SK-N-SH (cell line): ENCODE measurements around the gene CAPN11. TPM values are rescaled to one million over a fixed set of nuclear protein-coding genes. Genes with fewer than 3 reads are reported as not detected.
"Not testable (repeated sequence)": the region's sequence is repeated elsewhere in the genome, so short reads cannot be mapped to it uniquely, and the experiment has no call there.

Experiments used
- CTCF ChIA-PET: fragments of 300-600, 350-600 bp; formaldehyde crosslinking; extraction: SDS; loops from one replicate; lab custom pipeline; 2021; lab: Yijun Ruan, JAX
- POLR2A ChIA-PET: fragments of 350-600 bp; sonication (Branson Sonifier 250); formaldehyde crosslinking; extraction: SDS; loops from one replicate; lab custom pipeline; 2020; ENCODE audit warnings: antibody characterized with exemption, inconsistent platforms; lab: Yijun Ruan, JAX
- DNase-seq: peaks from one replicate; pipeline ENCODE4 v3.0.0; 2012
- H2AFZ ChIP-seq: fragments of 200-600 bp; sonication (generic); 2 replicates; pipeline ENCODE4 v1.8.1; 2016; ENCODE audit warnings: antibody characterized with exemption, mild to moderate bottlenecking, low read depth
- H3F3A ChIP-seq: fragments of 200-600 bp; sonication (generic); replicated peaks from 2 replicates; pipeline ENCODE3; 2016; ENCODE audit warnings: antibody characterized with exemption, mild to moderate bottlenecking; ENCODE audit not compliant: insufficient read depth
- H3K27ac ChIP-seq, 2 experiments: fragments of 200-500 bp in 1 of 2; fragments of 200-600 bp in 1 of 2; sonication (Bioruptor generic) in 1 of 2; sonication (generic), shearing (Covaris generic) in 1 of 2; 2 replicates each; pipeline versions ENCODE4 v1.5.1 to v1.6.1; 2014 to 2016; ENCODE audit warnings: low read depth in 2 of 2, inconsistent platforms in 1 of 2, low read length in 1 of 2, mild to moderate bottlenecking in 1 of 2, mixed read lengths in 1 of 2
- H3K27me3 ChIP-seq: fragments of 200-600 bp; sonication (generic), shearing (Covaris generic); 2 replicates; pipeline ENCODE4 v1.6.1; 2016; ENCODE audit warnings: mixed run types; ENCODE audit not compliant: insufficient read depth
- H3K36me3 ChIP-seq, 2 experiments: fragments of 200-500 bp in 1 of 2; fragments of 200-600 bp in 1 of 2; sonication (Bioruptor generic) in 1 of 2; sonication (generic) in 1 of 2; replicated peaks in 1 of 2; 2 replicates each; pipeline versions ENCODE3 to v1.5.1; 2014 to 2016; ENCODE audit warnings: low read length in 1 of 2, mild to moderate bottlenecking in 1 of 2; ENCODE audit not compliant: insufficient read depth in 2 of 2, control insufficient read depth in 1 of 2
- H3K4me1 ChIP-seq, 2 experiments: fragments of 200-500 bp in 1 of 2; fragments of 200-600 bp in 1 of 2; sonication (Bioruptor generic) in 1 of 2; sonication (generic), shearing (Covaris generic) in 1 of 2; 2 replicates each; pipeline versions ENCODE4 v1.5.1 to v1.6.1; 2014 to 2016; ENCODE audit warnings: low read depth in 1 of 2, low read length in 1 of 2, mixed run types in 1 of 2; ENCODE audit not compliant: insufficient read depth in 2 of 2, control insufficient read depth in 1 of 2
- H3K4me2 ChIP-seq: fragments of 200-600 bp; sonication (generic), shearing (Covaris generic); 2 replicates; pipeline ENCODE4 v1.6.1; 2017; ENCODE audit warnings: mixed run types
- H3K4me3 ChIP-seq, 2 experiments: fragments of 200-500 bp in 1 of 2; fragments of 200-600 bp in 1 of 2; sonication (Bioruptor generic) in 1 of 2; sonication (generic), shearing (Covaris generic) in 1 of 2; 2 replicates each; pipeline versions ENCODE4 v1.5.1 to v1.8.1; 2014 to 2016; ENCODE audit warnings: low read depth in 2 of 2, inconsistent platforms in 1 of 2, low read length in 1 of 2, mild to moderate bottlenecking in 1 of 2, mixed read lengths in 1 of 2, moderate library complexity in 1 of 2
- H3K79me2 ChIP-seq: fragments of 200-600 bp; sonication (generic); 2 replicates; pipeline ENCODE4 v1.8.1; 2017; ENCODE audit warnings: mild to moderate bottlenecking; ENCODE audit not compliant: insufficient read depth
- H3K9ac ChIP-seq: fragments of 200-600 bp; sonication (generic); 2 replicates; pipeline ENCODE4 v1.6.1; 2017; ENCODE audit warnings: mixed run types
- H3K9me2 ChIP-seq: fragments of 200-600 bp; sonication (generic); 2 replicates; pipeline ENCODE4 v1.6.1; 2017; ENCODE audit warnings: mixed run types
- H3K9me3 ChIP-seq: fragments of 200-600 bp; sonication (generic); 2 replicates; pipeline ENCODE4 v1.6.1; 2017; ENCODE audit warnings: mixed run types, mild to moderate bottlenecking, moderate library complexity
- H4K20me1 ChIP-seq: fragments of 200-600 bp; sonication (generic); 2 replicates; pipeline ENCODE4 v1.6.1; 2017; ENCODE audit warnings: mild to moderate bottlenecking, mixed run types; ENCODE audit not compliant: insufficient read depth
- CTCF ChIP-seq: fragments of 200-600 bp; sonication (generic); IDR thresholded peaks from 2 replicates; pipeline ENCODE4 v1.6.1; 2017; ENCODE audit warnings: antibody characterized with exemption, mild to moderate bottlenecking, moderate library complexity
- EP300 ChIP-seq, 2 experiments: IDR thresholded peaks; 2 replicates each; pipeline versions ENCODE4 v1.4.0 to v1.6.1; 2012; ENCODE audit warnings: borderline replicate concordance in 1 of 2, low read depth in 1 of 2, low read length in 1 of 2
- EZH2phosphoT487 ChIP-seq: fragments of 200-600 bp; sonication (generic); IDR thresholded peaks from 2 replicates; pipeline ENCODE4 v1.6.1; 2017; ENCODE audit warnings: low read depth, mixed run types, mild to moderate bottlenecking, antibody characterized with exemption, moderate library complexity, borderline replicate concordance
- FOSL2 ChIP-seq: IDR thresholded peaks from 2 replicates; pipeline ENCODE4 v1.4.0; 2012; ENCODE audit warnings: low read depth, mild to moderate bottlenecking, moderate library complexity, borderline replicate concordance
- JUND ChIP-seq: IDR thresholded peaks from 2 replicates; pipeline ENCODE4 v1.4.0; 2012
- MEF2A ChIP-seq: IDR thresholded peaks from 2 replicates; pipeline ENCODE4 v1.4.0; 2012; ENCODE audit warnings: low read depth, borderline replicate concordance
- MXI1 ChIP-seq: IDR thresholded peaks from 2 replicates; pipeline ENCODE4 v1.6.1; 2012; ENCODE audit warnings: mild to moderate bottlenecking, low read depth, low read length, improper control_type of control experiment
- RAD21 ChIP-seq: IDR thresholded peaks from 2 replicates; pipeline ENCODE4 v1.6.1; 2012; ENCODE audit warnings: mild to moderate bottlenecking, low read length
- RCOR1 ChIP-seq: fragments of 150-350 bp; IDR thresholded peaks from 2 replicates; pipeline ENCODE4 v1.6.1; 2017; ENCODE audit warnings: antibody characterized with exemption, low read length
- RXRA ChIP-seq: IDR thresholded peaks from 2 replicates; pipeline ENCODE4 v1.4.0; 2012; ENCODE audit warnings: low read depth, mild to moderate bottlenecking, borderline replicate concordance
- SMC3 ChIP-seq: IDR thresholded peaks from 2 replicates; pipeline ENCODE4 v1.6.1; 2012; ENCODE audit warnings: low read depth, low read length, improper control_type of control experiment
- TAF1 ChIP-seq: IDR thresholded peaks from 2 replicates; pipeline ENCODE4 v1.6.1; 2012; ENCODE audit warnings: low read depth, mild to moderate bottlenecking, low read length, moderate library complexity, borderline replicate concordance
- TEAD4 ChIP-seq: IDR thresholded peaks from 2 replicates; pipeline ENCODE4 v1.4.0; 2012; ENCODE audit warnings: mild to moderate bottlenecking, borderline replicate concordance; ENCODE audit not compliant: insufficient read depth
- USF1 ChIP-seq: IDR thresholded peaks from 2 replicates; pipeline ENCODE4 v1.4.0; 2012; ENCODE audit warnings: low read depth, borderline replicate concordance
- WGBS: methylation state at CpG from one replicate; pipeline ENCODE4 v1.1.6; 2017; ENCODE audit warnings: low lambda C conversion rate; 5-methylcytosine and 5-hydroxymethylcytosine counted together
- polyA plus RNA-seq, 3 experiments: library from polyadenylated mRNA; depleted of rRNA; stranded (reverse); fragments of >200 nt; gene quantifications; 2 replicates each; pipeline ENCODE4 v1.2.3, GENCODE V29; 2012

The CAPN11 gene
- polyA plus RNA-seq, 1 of the 3 experiments (the other 2 are of a cell fraction): not detected

GRCh38 chr6:44143731-44144130 is 14.9 kb upstream of the CAPN11 start:
- Histone ChIP-seq H3K36me3 (peaks cover 15 to 38% of the 10 kb centered on the region in 2 experiments), H3K9me2 (no peaks in the 10 kb centered on the region), H3K79me2 (no peaks in the 10 kb centered on the region)

GRCh38 chr6:44144536-44144935 is 14.1 kb upstream of the CAPN11 start:
- DNase-seq, H3K79me2 ChIP-seq, H3K9ac ChIP-seq, H3K9me2 ChIP-seq, H3K4me1 ChIP-seq, H3K27me3 ChIP-seq, H3K4me3 ChIP-seq, H3K4me2 ChIP-seq, H4K20me1 ChIP-seq, H3F3A ChIP-seq, H3K9me3 ChIP-seq, POLR2A ChIA-PET, H3K27ac ChIP-seq, H2AFZ ChIP-seq: not testable (repeated sequence)
- CTCF ChIA-PET: interaction anchor here (0.8 to 2.0 kb wide), 4 partner anchors 16 to 48 kb away, joined by 3 to 7 read pairs (median 4); no protein-coding TSS in a partner anchor
- WGBS: 89% methylated on average over 3 of the region's 3 CpGs
- H3K36me3 ChIP-seq: peaks cover 15 to 41% of the 10 kb centered on the region in 2 experiments

More at GRCh38 chr6:44143731-44144130, 14.9 kb upstream of the CAPN11 start:
- Histone ChIP-seq H3F3A (no peaks in the 10 kb centered on the region), H2AFZ (no peak overlapping the region), H3K9ac (no peak overlapping the region), H3K4me3 (no peak overlapping the region), H3K9me3 (no peaks in the 10 kb centered on the region), H3K4me2 (no peak overlapping the region), H3K27me3 (no peaks in the 10 kb centered on the region), H3K4me1 (no peaks in the 10 kb centered on the region), H3K27ac (no peak overlapping the region), H4K20me1 (no peaks in the 10 kb centered on the region)
- 67% methylated on average over 1 of the region's 1 CpG for WGBS
- DNase-seq: no peak
- ChIA-PET CTCF (interaction anchor here (0.8 to 2.0 kb wide), 4 partner anchors 15 to 47 kb away, joined by 3 to 7 read pairs (median 4); no protein-coding TSS in a partner anchor), POLR2A (no interaction called here)
- TF ChIP-seq USF1 (no peak), EZH2phosphoT487 (no peak), TEAD4 (no peak), RAD21 (no peak), CTCF (no peak), MEF2A (no peak), JUND (no peak), RXRA (no peak), FOSL2 (no peak)

GRCh38 chr6:44145839-44146238 is 12.8 kb upstream of the CAPN11 start:
- CTCF ChIA-PET: no interaction called here

More at GRCh38 chr6:44145839-44146238, 12.8 kb upstream of the CAPN11 start:
- Histone ChIP-seq H3K4me1 (no peaks in the 10 kb centered on the region), H3K27me3 (no peaks in the 10 kb centered on the region), H3F3A (no peaks in the 10 kb centered on the region), H3K9me3 (no peaks in the 10 kb centered on the region), H3K36me3 (peaks cover 15 to 34% of the 10 kb centered on the region in 2 experiments), H3K27ac (no peak overlapping the region), H3K9me2 (no peaks in the 10 kb centered on the region), H3K9ac (no peak overlapping the region), H3K79me2 (no peaks in the 10 kb centered on the region), H3K4me2 (no peak overlapping the region), H4K20me1 (no peaks in the 10 kb centered on the region), H3K4me3 (no peak overlapping the region), H2AFZ (no peak overlapping the region)
- TF ChIP-seq EP300 (IDR thresholded peaks at IDR 0.05; ENCODE audit: borderline replicate concordance in 1 of 2, low read depth in 1 of 2, low read length in 1 of 2): no peak
- TF ChIP-seq RAD21: no peak
- TF ChIP-seq TAF1: no peak
- TF ChIP-seq JUND: no peak
- TF ChIP-seq SMC3: no peak
- TF ChIP-seq RCOR1: no peak
- TF ChIP-seq MXI1: no peak
- POLR2A ChIA-PET: no interaction called here
- no peak for DNase-seq
